ENCODE results near the gene NR2F2.

Gene NR2F2

GRCh38 chr15:96320107-96320506, 10.4 kb upstream of the NR2F2 start:
- DNase-seq = no peak

GRCh38 chr15:96320703-96321638, 9.5 kb upstream of the NR2F2 start:
- DNase-seq = no peak

- DNase-seq = no peak
Measured at GRCh38 chr15:96321639-96322535, 8.6 kb upstream of the NR2F2 start.

- no peak for DNase-seq
Measured at GRCh38 chr15:96322536-96323318, 7.8 kb upstream of the NR2F2 start.

- no peak for DNase-seq
Measured at GRCh38 chr15:96323319-96324145, 7.0 kb upstream of the NR2F2 start.

GRCh38 chr15:96324192-96324895, 6.2 kb upstream of the NR2F2 start:
- DNase-seq = no peak

GRCh38 chr15:96324940-96325540, 5.5 kb upstream of the NR2F2 start:
- no peak for DNase-seq

- DNase-seq = no peak
Measured at GRCh38 chr15:96325541-96326327, 4.8 kb upstream of the NR2F2 start.

- DNase-seq = no peak
Measured at GRCh38 chr15:96326328-96327154, 4.0 kb upstream of the NR2F2 start.

- peak; percentile 27 to 31 for DNase-seq
Measured at GRCh38 chr15:96327155-96327741, 3.3 kb upstream of the NR2F2 start.

GRCh38 chr15:96328181-96328876, 2.2 kb upstream of the NR2F2 start:
- no peak for DNase-seq

- no peak for DNase-seq
Measured at GRCh38 chr15:96328877-96329195, 1.7 kb upstream of the NR2F2 start.

- DNase-seq = no peak
Measured at GRCh38 chr15:96329403-96329981, 1.0 kb upstream of the NR2F2 start.

GRCh38 chr15:96330064-96330449, 443 bp upstream of the NR2F2 start:
- peak; percentile 24 to 60 for DNase-seq

GRCh38 chr15:96331144-96331944, 844 bp downstream of the NR2F2 start:
- no peak for DNase-seq

GRCh38 chr15:96331945-96332636, 1.6 kb downstream of the NR2F2 start:
- DNase-seq = peak in 1 of 2 experiments; percentile 39
